LoVo (cell line): ENCODE data around the gene CNOT6.
"Not testable (repeated sequence)": the region's sequence is repeated elsewhere in the genome, so short reads cannot be mapped to it uniquely, and the experiment has no call there.

Source experiments
- DNase-seq: peaks from one replicate; pipeline ENCODE4 v3.0.0-alpha.2; 2016; ENCODE audit warnings: low spot score

Gene CNOT6

DNA sequence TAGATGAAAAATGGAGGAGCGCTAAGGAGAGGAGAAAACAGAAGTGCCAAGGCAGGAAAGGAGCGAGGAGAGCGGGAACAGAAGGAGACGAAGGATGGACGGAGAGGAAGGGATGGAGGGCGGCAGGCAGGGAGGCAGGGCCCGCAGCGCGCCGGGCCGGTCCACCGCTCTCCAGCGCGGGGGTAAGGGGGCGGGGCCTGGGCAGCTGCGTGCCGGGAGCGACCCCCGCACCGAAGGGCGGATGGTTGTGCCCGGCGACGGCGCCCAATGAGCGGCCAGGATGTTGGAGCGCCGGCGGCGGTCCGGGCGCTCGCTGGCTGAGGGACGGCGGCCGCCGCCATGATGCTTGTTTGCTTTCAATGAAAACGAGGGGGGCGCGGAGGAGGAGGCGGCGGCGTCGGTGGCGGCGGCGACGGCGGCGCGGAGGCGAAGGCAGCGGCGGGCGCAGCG lies at the start of gene CNOT6:
CNOT6 (plus strand) TSS at position 320 of the 450 bp plus-strand sequence. CDS start 34,898 bp downstream, outside the sequence.
- DNase-seq, result peak; percentile 97

DNA sequence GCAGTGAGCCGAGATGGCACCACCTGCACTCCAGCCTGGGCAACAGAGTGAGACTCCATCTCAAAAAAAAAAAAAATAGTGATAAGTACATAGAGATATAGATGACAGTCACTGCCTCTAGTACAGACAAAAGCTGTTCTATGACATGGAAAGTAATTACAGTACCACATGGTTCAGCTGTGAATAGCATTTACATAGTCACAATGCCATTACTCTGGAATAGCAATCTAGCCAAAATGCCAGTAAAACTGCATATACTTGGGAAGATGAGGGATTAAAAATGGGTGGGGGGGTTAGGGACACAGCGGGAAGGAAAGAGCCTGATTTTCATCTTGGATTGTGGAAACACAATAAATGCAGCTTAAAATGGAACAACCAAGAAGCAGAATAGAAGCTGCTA lies 39.4 kb upstream of the CNOT6 start:
- no peak for DNase-seq

DNA sequence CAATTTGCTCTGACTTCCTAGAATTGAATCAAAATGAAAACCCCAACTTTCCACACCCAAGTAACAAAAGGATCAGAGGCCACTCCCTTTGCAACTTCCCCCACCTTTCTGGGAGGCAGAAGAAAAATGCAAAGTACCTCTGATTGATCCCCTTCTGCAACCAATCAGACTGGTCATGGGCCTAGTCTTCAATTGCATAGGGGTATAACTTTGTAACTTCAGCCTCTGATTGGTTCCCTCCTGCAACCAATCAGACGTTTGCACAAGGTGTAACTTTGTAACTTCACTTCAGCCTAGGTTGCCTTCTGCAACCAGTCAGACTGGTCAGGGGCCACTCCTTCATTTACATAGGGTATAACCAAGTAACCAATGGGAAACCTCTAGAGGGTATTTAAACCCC lies 38.3 kb upstream of the CNOT6 start:
- no peak for DNase-seq

DNA sequence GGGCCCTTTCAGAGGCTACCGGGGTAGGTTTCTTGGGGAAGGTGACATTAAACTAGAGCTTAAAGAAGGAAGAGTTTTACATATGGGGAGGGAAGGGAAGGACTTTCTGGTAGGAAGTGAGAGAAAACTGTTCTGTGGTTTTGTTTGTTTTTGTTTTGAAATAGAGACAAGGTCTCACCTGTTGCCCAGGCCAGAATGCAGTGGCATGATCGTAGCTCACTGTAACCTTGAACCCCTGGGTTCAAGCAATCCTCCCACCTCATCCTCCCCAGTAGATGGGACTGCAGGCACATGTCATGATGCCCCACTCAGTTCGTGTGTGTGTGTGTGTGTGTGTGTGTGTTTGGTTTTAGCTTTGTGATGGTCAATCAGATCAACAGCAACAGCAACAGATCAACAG lies 37.4 kb upstream of the CNOT6 start:
- DNase-seq, result no peak

DNA sequence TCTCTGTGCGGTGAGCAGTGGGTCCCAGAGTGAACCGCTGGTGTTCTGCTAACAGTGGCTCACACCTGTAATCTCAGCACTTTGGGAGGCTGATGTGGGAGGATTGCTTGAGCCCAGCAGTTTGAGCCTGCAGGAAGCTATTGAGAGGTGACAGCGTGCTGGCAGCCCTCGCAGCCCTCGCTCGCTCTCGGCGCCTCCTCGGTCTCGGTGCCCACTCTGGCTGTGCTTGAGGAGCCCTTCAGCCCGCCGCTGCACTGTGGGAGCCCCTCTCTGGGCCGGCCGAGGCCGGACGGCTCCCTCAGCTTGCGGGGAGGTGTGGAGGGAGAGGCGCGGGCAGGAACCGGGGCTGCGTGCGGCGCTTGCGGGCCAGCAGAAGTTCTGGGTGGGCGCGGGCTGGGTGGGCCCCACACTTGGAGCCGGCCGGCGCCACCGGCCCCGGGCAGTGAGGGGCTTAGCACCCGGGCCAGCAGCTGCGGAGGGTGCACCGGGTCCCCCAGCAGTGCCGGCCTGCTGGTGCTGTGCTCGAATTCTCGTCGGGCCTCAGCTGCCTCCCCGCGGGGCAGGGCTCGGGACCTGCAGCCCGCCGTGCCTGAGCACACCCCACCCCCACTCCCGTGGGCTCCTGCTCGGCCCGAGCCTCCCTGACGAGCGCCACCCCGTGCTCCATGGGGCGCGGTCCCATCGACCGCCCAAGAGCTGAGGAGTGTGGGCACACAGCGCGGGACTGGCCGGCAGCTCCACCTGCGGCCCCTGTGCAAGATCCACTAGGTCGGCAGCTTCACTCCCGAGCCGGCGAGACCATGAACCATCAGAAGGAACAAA lies 35.1 kb upstream of the CNOT6 start:
- DNase-seq, result not testable (repeated sequence)

DNA sequence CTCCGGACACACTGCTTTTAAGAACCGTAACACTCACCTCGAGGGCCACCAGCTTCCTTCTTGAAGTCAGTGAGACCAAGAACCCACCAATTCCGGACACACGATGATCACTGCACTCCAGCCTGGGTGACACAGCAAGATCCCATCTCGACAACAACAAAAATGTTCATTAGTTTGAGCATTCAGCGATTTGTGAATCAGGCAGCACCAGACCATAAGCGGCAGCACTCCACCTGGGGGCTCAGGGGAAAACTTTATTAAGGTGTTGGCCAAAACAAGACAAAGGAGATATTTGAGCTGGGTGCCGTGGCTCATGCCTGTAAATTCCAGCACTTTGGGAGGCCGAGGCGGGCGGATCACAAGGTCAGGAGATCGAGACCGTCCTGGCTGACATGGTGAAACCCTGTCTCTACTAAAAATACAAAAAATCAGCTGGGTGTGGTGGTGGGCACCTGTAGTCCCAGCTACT lies 34.5 kb upstream of the CNOT6 start:
- not testable (repeated sequence) for DNase-seq

DNA sequence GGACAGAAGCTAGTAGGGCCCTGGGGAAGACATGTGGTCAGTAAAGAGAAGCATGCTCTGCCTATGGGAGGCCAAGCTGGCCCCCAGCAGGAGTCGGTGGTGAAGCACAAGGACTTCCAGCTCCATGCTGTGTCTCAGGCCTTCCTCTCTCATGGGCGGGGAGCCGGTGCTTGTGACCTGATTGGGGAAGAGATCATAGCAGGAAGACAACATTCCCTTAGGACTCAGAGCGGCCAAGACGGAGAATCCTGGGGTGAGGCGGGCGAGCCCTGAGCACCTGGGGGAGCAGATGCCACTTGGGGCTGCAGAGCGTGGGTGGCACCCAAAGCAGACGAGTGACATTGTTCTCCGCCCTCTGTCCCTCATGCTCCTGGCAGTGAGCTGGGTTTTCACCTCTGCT lies 33.3 kb upstream of the CNOT6 start:
- DNase-seq, result no peak

DNA sequence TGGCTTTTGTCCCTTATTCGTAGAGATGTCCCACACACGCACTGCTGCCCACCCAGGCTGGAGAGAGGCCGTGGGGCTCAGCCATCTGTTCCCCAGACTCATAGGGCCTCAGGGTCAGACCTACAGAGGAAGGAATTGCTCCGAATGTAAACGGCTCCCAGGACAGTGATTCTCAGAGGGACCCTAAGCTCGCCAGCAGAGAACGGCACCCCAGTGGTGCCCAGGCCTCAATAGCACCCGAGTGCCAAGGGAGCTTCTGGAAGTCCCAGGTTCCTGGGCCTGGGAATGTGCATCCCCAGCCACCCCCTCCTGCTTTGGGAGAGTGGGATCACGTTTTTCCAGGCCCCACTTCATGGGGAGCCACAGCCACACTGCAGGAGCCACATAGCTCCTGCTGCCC lies 32.9 kb upstream of the CNOT6 start:
- no peak for DNase-seq

DNA sequence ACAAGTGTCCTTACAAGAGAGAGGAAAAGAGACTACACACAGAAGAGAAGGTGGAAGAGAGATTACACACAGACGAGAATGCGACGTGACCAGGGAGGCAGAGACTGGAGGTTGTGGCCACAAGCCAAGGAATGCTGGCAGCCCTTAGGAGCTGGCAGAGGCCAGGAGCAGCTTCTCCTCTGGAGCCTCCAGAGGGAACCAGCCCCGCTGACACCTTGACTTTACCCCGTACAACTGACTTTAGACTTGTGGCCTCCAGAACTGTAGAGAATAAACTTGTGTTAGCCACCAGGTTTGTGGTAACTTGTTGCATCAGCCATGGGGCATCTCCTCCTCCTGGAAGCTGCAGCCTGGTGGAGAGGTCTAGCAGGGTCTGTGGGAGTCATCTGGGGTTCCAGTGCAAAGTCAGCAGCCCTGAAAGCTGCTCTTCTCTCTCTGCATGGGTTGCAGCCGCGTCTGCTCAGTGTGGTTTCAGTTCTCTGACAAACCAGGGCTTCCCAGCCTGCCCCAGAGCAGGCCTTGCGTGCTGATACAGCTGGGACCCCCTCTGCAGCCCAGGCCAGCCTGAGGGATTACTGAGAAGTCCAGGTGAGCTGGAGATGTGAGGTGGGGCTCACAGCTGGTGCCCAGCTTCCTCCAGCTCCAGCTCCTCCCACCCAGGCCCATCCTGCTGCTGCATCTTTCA lies 30.8 kb upstream of the CNOT6 start:
- DNase-seq, result no peak

DNA sequence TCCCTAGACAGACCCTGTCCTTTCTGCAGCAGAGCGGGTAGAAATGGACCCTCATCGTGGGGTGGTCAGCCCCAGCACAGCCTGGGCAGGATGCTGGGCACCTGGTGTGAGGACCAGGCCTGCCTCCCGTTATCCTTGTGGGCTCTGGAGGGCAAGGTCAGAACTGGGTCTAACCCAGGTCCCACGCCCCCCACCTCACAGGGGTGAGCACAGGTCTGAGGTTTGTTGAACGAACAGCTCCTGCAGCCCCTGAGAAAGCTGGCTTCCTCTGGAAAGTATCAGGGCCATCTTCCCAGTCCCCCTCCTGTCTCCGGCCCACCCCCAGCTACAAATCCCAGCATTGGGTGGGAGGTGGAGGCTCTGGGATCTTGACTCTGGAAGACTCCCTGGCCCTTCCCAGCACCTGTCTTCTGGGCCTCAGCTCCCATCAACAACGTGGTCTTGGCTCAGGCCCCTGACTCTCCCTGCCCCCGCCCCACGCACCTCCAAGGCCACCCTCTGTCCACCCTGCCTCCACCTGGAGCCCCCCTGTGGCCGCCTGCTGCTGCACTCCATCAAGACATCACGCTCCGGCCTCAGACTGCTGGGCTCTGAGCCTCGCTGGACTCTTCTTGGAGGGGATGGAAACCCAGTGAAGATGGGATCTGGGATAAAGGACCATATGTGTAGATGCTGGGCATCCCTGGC lies 30.1 kb upstream of the CNOT6 start:
- DNase-seq, result no peak

DNA sequence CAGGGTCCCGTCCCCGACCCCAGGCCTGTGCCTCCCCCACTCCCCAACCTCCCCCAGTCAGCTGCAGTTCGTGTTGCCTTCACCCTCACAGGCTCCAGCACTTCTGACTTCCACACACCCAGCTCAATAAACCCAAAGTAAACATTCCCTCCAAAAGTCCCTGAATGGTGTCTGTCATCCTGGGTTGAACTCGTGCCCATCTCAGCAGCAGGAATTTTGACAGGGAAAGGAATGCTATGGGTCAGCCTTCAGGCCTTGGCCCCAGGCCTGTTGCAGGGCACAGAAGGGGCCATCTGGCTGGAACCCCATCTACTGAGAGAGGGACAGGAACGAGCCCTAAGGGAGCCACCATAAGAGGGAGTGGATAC lies 29.6 kb upstream of the CNOT6 start:
- no peak for DNase-seq

DNA sequence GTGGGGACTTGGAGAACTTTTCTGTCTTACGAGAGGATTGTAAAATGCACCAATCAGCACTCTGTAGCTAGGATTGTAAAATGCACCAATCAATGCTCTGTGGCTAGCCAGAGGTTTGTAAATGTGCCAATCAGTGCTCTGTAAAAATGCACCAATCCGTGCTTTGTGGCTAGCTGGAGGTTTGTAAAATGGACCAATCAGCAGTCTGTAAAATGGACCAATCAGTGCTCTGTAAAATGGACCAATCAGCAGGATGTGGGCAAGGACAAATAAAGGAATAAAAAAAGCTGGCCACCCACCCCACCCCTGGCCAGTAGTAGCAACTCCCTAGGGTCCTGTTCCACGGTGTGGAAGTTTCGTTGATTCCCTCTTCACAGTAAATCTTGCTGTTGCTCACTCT lies 29.1 kb upstream of the CNOT6 start:
- DNase-seq, result not testable (repeated sequence)

DNA sequence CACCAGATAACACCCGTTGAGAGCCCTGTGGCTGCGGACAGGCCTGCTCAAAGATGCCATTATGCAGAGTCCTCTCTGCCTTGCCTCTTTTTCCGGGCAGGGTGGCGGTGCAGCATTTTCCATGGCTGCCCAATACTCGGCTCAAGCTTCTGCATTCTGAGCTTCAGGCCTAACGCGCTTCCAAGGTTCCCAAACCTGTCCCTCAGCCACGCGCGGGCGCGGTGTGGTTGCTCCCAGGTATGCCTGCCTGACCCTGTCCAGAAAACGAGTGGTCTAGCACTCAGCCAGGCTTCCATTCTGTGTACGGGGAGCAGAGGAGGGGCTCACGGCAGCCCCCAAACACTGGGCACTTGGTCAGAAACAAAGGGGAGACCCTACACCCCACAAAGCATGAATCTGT lies 27.9 kb upstream of the CNOT6 start:
- no peak for DNase-seq

DNA sequence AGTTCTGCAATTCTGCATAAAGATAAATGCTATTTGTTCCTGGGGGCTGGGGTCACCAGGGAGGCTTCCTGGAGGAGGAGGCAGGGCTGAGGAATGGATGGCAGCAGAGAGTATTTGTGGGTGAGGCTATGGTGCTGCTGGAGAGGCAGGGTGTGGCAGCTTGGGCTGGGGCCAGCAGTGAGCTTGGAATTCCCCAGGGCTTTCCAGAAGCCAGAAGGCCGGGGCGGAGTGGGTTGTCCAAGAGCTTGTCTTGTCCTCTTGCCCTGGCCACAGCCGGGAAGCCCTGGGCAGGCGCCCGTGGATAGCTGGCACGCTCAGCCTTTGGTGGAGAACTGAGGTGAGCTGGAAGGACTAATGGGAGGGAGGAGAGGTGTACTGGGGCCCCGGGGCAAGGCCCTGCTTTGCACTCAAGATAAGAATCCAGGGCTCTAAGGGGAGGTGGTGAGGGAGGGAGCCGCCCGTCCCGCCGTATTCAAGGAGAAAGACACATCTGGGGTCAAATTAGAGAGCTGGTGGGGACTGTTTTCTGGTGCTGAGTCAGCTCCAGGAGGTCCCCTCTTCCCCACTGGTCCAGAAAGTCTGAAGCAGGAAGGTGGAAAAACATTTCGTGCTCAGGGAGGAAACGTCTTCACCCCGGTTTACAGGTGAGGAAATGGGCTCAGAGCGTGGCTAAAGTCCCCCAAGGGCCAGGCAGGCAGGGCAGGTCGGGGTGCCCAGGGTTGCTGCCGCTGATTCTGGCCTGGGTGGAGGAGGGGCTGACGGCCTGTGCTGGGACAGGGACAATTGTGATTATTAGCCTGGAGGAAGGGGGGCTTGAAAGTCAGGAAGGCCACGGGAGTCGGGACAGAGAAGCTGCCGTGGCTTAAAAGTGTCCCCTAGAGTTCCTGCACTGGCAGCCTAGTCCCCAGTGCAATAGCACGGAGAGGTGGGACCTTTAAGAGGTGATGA lies 26.9 kb upstream of the CNOT6 start:
- peak; percentile 86 for DNase-seq

DNA sequence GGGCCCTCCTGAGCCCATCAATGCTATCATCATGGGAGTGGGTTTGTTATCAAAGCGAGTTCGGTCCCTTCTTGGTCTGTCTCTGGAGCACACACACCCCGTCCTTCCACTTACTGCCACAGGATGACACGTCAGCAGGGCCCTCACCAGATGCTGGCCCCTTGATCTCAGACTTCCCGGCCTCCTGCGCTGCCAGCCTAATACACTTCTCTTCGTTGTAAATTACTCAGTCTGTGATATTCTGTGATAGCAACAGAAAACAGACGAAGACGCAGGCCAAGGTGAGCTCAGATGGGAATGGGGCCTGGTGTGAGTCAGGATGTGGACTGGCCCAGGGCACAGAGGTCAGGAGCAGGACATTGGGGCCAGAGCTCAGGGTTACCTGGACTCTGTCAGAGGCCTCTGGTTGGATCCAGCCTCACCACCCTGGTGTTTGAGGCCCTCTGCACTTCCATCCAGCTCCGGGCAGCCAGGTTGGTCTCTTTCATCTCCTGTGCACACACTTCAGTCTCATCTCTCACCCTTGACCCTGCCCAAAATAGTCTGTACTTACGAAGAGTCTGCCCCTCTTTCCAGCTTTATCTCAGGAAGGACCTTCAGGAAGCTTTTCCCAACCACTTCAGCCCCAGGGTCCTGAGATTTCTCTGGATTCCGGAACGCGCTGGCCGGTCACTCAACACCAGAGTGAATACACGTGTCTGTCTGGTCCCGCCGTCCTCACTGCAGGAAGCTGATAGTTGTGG lies 26.0 kb upstream of the CNOT6 start:
- DNase-seq, result no peak

DNA sequence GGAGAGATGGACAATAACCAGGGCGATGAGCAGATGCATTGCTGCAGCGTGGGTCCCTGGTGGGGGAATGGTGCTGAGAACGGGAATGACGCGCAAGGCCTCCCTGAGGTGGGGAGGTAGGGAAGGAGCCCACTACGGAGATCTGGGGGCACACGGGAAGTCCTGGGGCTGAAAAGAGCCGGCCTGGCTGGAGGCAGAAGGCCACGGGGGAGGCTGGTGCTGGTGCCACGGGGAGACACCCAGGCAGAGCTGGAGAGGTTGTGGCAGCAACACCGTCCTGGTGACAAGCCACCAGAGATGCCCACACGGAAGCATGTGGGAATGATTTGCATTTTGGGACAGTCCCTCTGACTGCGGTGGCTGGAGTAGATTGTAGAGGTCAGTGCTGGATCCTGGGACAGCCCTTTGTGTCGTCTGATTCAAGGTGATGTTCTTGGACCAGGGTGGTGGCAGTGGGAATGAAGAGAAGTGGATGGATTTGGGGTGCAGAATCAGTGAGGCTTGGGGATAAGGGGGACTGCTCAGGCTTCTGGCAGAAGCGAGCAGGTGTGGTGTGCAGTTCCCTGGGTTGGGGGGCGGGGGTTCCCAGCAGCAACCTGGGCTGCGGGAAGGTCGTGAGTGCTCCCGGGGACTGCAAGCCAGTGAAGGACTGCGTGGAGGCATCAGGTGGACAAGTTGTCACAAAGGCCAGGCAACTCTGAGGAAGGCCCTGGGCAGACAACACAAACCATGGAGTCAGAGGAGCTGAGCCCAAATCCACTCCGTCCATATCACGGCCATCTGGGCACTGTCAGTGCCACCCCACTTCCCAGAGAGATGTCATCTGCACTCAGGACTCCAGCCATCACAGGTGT lies 25.2 kb upstream of the CNOT6 start:
- DNase-seq, result no peak

DNA sequence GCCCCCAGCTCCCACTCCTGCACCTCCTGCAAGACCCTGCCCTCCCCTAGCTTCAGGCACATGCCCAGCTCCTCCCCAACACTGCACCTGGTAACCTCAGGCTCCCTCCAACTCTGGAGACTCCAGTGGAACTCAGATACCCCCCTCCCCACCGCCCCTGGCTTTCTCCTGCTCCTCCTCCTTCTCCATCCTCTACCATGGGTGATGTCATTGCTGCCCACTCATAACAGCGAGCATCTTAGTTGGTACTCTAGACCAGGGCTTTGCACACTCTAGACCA lies 24.7 kb upstream of the CNOT6 start:
- no peak for DNase-seq

DNA sequence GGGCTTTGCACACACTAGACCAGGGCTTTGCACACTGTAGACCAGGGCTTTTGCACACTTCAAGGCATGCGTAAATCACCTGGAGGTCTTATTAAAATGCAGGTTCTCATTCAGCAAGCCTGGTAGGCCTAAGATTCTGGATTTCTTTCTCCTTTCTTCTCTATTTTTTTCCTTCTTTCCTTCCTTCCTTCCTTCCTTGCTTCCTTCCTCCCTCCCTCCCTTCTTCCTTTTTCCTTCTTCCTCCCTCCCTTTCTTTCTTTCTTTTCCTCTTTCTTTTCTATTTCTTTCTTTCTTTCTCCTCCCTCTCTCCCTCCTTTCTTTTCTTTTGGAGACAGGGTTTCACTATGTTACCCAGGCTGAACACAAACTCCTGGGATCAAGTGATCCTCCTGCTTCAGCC lies 24.3 kb upstream of the CNOT6 start:
- DNase-seq, result no peak

DNA sequence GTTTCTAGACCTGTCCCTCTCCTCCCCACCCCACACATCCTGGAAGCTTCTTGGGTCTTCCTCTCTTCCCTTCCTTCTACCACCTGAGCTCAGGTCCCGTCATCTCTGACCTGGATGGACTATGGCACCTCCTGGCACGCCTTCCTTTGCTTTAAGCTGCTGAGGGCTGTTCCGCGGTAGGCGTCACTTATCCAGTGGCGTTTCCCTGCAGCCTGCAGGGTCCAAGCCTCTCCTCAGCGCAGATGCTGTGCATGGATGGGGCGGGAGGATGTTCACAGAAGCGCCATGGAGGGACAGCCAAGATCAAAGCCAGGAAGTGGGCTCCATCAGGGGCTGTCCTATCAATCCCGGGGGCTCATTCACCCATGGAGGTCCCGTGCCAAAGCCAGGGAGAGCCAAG lies 23.8 kb upstream of the CNOT6 start:
- no peak for DNase-seq

DNA sequence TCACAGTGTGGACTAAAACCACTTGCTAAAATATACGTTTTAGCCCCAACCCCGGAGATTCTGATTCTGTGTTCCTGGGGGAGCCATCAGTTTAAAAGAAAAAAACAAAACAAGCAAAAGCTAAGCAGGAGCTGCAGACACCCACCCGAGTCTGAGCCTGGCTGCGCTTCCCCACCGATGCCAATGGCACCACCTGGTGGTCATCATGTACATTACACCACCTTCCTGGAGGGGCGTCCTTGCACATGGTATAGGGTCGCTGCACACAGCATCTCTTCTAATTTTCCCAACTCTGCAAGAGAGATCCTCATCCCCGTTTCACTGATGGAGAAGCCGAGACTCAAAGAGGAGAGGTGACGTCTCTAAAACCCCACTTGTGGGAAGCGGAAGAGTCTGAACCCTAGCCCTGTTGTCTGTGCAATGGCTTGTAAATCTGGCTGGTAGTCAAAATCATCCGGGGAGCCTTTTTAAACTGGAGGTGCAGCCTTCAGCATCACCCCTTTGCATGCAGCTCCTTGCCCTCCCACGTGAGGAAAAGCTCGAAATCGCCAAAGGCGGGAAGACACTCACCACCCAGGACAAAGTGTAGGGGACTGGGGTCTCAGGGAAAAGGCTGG lies 23.1 kb upstream of the CNOT6 start:
- DNase-seq, result peak; percentile 61
